Brain microvascular endothelial cell (primary cell): Measurements from ENCODE around the gene WDR37.

Source experiments
- DNase-seq: peaks from one replicate; pipeline ENCODE4 v3.0.0-alpha.2; 2020
- H3K27ac ChIP-seq: fragments of 250-450 bp; sonication (Bioruptor Pico); 2 replicates; pipeline ENCODE4 v1.5.1; 2020; ENCODE audit warnings: mild to moderate bottlenecking, moderate library complexity
- H3K27me3 ChIP-seq: fragments of 250-450 bp; sonication (Bioruptor Pico); replicated peaks from 2 replicates; pipeline ENCODE4 v1.5.1; 2020; ENCODE audit warnings: mild to moderate bottlenecking
- H3K36me3 ChIP-seq: fragments of 250-450 bp; sonication (Bioruptor Pico); replicated peaks from 2 replicates; pipeline ENCODE4 v1.5.1; 2020; ENCODE audit warnings: mild to moderate bottlenecking
- H3K4me3 ChIP-seq: 2 replicates; pipeline ENCODE4 v1.5.1; 2011; ENCODE audit warnings: low read depth, mild to moderate bottlenecking, control low read depth, low read length, moderate library complexity
- in situ Hi-C: cut with HindIII; loops from 2 replicates; pipeline ENCODE4 v1.10.0; 2017; ENCODE audit warnings: low sequenced_read_pairs, low pct_ligation_motif_present
- TF ChIP-seq, protein P1 (sequence below): IDR thresholded peaks from 2 replicates; pipeline ENCODE4 v1.5.1; 2011; ENCODE audit warnings: low read depth, mild to moderate bottlenecking, moderate library complexity, low read length, control low read depth, inconsistent platforms; ENCODE audit errors: missing control alignments

WDR37 gene

DNA sequence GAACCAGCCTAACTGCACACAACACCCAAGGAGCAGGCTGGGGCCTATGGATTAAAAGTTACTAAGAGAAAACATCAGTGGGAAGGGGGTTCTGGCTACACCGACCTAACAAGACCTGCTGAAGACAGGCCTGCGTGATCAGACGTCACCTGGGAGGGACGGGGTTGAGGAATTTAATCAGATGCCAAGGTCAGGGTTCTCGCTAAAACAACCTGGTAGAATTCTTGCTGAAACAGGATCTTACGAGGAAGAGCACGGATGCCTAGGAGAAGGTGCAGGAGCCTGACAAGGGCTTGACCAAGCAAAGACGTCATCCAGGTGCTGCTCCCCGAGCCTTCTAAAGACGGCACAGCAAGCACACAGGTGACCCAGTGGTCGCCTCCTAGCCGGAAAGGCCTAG is 32.1 kb upstream of the WDR37 start:
- TF ChIP-seq, protein P1, sequence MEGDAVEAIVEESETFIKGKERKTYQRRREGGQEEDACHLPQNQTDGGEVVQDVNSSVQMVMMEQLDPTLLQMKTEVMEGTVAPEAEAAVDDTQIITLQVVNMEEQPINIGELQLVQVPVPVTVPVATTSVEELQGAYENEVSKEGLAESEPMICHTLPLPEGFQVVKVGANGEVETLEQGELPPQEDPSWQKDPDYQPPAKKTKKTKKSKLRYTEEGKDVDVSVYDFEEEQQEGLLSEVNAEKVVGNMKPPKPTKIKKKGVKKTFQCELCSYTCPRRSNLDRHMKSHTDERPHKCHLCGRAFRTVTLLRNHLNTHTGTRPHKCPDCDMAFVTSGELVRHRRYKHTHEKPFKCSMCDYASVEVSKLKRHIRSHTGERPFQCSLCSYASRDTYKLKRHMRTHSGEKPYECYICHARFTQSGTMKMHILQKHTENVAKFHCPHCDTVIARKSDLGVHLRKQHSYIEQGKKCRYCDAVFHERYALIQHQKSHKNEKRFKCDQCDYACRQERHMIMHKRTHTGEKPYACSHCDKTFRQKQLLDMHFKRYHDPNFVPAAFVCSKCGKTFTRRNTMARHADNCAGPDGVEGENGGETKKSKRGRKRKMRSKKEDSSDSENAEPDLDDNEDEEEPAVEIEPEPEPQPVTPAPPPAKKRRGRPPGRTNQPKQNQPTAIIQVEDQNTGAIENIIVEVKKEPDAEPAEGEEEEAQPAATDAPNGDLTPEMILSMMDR: no peak
- Histone ChIP-seq H3K4me3 (no peak overlapping the region), H3K36me3 (peaks cover 15% of the 10 kb centered on the region), H3K27me3 (no peaks in the 10 kb centered on the region), H3K27ac (no peak overlapping the region)
- DNase-seq: no peak
- in situ Hi-C loops: no loop called here

DNA sequence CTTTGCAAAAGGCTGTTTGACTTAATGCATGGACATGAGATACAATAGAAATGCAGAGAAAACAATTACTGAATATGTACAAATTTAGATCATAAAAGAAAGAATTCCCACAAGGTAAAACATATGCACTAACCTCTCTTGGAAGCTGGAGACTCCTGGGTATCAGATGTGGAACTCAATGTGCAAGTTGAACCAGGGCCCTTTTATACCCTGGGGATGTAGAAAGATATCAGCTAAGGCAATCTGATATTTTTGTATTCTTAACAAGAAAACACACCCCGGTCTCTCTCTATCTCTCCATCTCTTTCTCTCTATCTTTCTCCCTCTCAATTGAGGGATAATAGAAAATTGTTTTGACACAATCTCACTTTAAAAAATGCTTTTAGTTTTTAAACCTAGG is 30.5 kb upstream of the WDR37 start, which contains the start of gene IDI2:
Gene IDI2 (minus strand): TSS at position 177 of the 400 bp plus-strand sequence. CDS start 1,136 bp downstream, outside the sequence.
- Histone ChIP-seq H3K27ac (no peak within 1 kb of the TSS), H3K36me3 (no peaks in the 10 kb centered on the region), H3K4me3 (no peak within 1 kb of the TSS), H3K27me3 (no peaks in the 10 kb centered on the region)
- no peak for DNase-seq
- TF ChIP-seq, protein P1: no peak
- in situ Hi-C loops: no loop called here

DNA sequence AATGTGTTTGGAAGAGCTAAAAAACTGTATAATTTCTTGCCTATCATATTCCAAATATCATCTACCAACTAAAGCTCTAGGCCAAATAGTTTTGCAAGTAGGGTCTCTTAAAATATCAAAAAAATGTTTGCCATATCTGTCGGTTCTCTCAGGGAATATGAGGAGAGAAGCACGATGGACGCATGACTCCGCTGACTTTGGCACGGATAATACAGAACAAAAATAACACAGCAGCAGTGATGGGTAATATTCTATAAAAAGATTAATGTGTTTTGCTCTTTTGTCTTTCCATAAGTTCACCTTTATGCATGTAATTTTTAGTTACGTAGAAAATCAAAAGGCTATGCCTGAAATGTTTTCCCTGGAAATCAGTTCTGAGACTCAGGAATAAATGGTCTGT is 29.6 kb upstream of the WDR37 start:
- H3K36me3 ChIP-seq: no peaks in the 10 kb centered on the region
- TF ChIP-seq, protein P1: no peak
- H3K4me3 ChIP-seq: no peak overlapping the region
- H3K27me3 ChIP-seq: no peaks in the 10 kb centered on the region
- DNase-seq: no peak
- H3K27ac ChIP-seq: no peak overlapping the region
- in situ Hi-C loops: no loop called here

DNA sequence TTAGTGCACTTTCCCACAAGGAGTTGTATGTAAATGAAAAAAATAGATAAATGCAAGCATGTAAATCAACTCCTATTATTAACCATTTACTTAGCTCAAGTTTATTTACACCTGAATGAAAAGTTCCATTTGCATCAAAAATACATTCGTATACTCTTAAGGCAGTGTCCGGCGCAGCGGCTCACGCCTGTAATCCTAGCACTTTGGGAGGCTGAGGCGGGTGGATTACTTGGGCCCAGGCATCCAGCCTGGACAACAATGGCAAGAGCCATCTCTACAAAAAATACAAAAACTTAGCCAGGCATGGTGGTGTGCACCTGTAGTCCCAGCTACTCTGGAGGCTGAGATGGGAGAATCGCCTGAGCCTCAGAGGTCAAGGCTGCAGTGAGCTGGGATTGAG is 26.3 kb upstream of the WDR37 start:
- in situ Hi-C loops: no loop called here
- H3K27ac ChIP-seq: no peak overlapping the region

DNA sequence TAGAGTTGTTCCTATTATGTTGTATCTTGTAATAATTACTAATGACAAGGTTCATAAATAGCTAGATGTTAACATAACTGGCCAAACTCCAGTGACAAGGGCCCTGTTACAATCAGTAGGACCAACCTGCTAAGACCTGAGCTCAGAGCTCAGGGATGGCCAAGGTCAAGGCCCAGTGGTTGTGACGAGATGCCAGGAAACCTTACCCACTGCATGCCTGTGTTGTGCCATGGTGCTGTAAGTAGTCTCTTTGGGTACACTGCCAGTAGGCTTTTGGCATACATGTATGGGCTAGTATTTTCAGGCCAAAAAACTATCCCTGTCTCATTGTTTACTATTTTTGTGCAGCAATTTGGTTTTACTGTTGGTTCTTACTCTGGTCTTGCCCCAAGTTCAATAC is 22.6 kb upstream of the WDR37 start:
- Histone ChIP-seq H3K27ac (no peak overlapping the region), H3K36me3 (no peaks in the 10 kb centered on the region), H3K4me3 (no peak overlapping the region), H3K27me3 (no peaks in the 10 kb centered on the region)
- DNase-seq: no peak
- in situ Hi-C loops: no loop called here
- TF ChIP-seq, protein P1: no peak

More for the DNA sequence above, 26.3 kb upstream of the WDR37 start:
- Histone ChIP-seq H3K4me3 (no peak overlapping the region), H3K36me3 (no peaks in the 10 kb centered on the region), H3K27me3 (no peaks in the 10 kb centered on the region)
- DNase-seq: no peak
- TF ChIP-seq, protein P1: no peak

DNA sequence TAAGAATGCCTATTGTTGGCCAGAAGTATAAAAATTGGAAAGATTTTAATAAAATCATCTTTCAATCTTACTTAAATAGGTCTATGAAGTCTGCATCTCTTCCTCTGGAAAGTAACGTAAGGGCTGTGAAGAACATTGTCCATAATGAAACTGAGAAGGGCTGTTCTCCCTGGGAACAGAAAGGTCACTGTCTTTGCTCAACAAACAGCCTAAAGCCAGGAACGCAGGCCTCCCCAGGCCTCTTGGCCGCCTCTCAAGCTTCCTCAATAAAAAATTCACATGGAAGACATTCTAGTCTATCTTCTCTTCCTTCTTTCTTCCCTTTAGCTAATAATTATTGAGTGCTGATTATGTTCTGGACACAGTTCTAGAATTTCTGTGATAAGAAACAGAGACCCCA is 21.4 kb upstream of the WDR37 start:
- DNase-seq: no peak
- Histone ChIP-seq H3K27ac (no peak overlapping the region), H3K36me3 (peaks cover 5% of the 10 kb centered on the region), H3K4me3 (no peak overlapping the region), H3K27me3 (no peaks in the 10 kb centered on the region)
- TF ChIP-seq, protein P1: no peak
- in situ Hi-C loops: no loop called here
